Naive thymus-derived CD4-positive, alpha-beta T cell (primary cell): ENCODE measurements around the gene POGK. TPM values are rescaled to one million over a fixed set of nuclear protein-coding genes. Genes with fewer than 3 reads are reported as not detected.
"Not testable (repeated sequence)": the region's sequence is repeated elsewhere in the genome, so short reads cannot be mapped to it uniquely, and the experiment has no call there.

Source experiments
- ATAC-seq: fragments of 150-1000 bp; cut with Tn5 transposase; 2 replicates; pipeline ENCODE4 v1.10.0; 2021; ENCODE audit warnings: mild to moderate bottlenecking, moderate library complexity
- CTCF ChIA-PET: fragments of 350-600 bp; sonication (Branson Sonifier 250); formaldehyde crosslinking; loops from one replicate; lab custom pipeline; 2021; ENCODE audit warnings: antibody characterized with exemption; lab: Charles Lee
- POLR2A ChIA-PET: fragments of 350-600 bp; sonication (Branson Sonifier 250); formaldehyde crosslinking; loops from one replicate; lab custom pipeline; 2021; ENCODE audit warnings: antibody characterized with exemption, inconsistent platforms; lab: Charles Lee
- DNase-seq, 9 donors: peaks; one replicate each; pipeline versions ENCODE4 v3.0.0 to v3.0.0-alpha.2; 2020 to 2022; ENCODE audit warnings: mixed read lengths in 1 of 9
- H3K27ac ChIP-seq: one replicate; pipeline ENCODE4 v1.7.0; 2013; ENCODE audit warnings: mild to moderate bottlenecking, low read depth, low read length, moderate library complexity
- H3K27me3 ChIP-seq, 2 donors: one replicate each; pipeline ENCODE4 v1.7.0; 2013; ENCODE audit warnings: low read length in 2 of 2, mild to moderate bottlenecking in 2 of 2, moderate library complexity in 2 of 2; ENCODE audit not compliant: control insufficient read depth in 2 of 2, insufficient read depth in 2 of 2
- H3K36me3 ChIP-seq, 3 experiments: 1 replicate in 2 of 3; 2 replicates in 1 of 3; pipeline ENCODE4 v1.7.0; 2013; ENCODE audit warnings: low read length in 3 of 3, mild to moderate bottlenecking in 3 of 3, moderate library complexity in 1 of 3; ENCODE audit not compliant: insufficient read depth in 3 of 3, control insufficient read depth in 2 of 3
- H3K4me1 ChIP-seq, 2 donors: one replicate each; pipeline ENCODE4 v1.7.0; 2013; ENCODE audit warnings: low read length in 2 of 2, mild to moderate bottlenecking in 2 of 2, moderate library complexity in 1 of 2; ENCODE audit not compliant: control insufficient read depth in 2 of 2, insufficient read depth in 2 of 2
- H3K4me3 ChIP-seq: 2 replicates; pipeline ENCODE4 v1.7.0; 2013; ENCODE audit warnings: mild to moderate bottlenecking, low read length
- H3K9me3 ChIP-seq, 3 experiments: 1 replicate in 2 of 3; 2 replicates in 1 of 3; pipeline ENCODE4 v1.7.0; 2013; ENCODE audit warnings: low read length in 3 of 3; ENCODE audit not compliant: control insufficient read depth in 2 of 3
- H3K27ac Mint-ChIP-seq, 9 donors: one replicate each; pipeline ENCODE4 v1.8.0; 2020 to 2022; ENCODE audit warnings: mixed read lengths in 9 of 9, mild to moderate bottlenecking in 8 of 9, moderate library complexity in 5 of 9, inconsistent platforms in 2 of 9
- H3K27me3 Mint-ChIP-seq, 5 donors: one replicate each; pipeline ENCODE4 v1.8.0; 2021 to 2022; ENCODE audit warnings: mixed read lengths in 5 of 5, mild to moderate bottlenecking in 1 of 5
- H3K36me3 Mint-ChIP-seq, 5 donors: one replicate each; pipeline ENCODE4 v1.8.0; 2020 to 2022; ENCODE audit warnings: mixed read lengths in 5 of 5, mild to moderate bottlenecking in 3 of 5, inconsistent platforms in 1 of 5
- H3K4me1 Mint-ChIP-seq, 7 donors: one replicate each; pipeline ENCODE4 v1.8.0; 2020 to 2022; ENCODE audit warnings: mixed read lengths in 7 of 7, mild to moderate bottlenecking in 3 of 7, inconsistent platforms in 1 of 7
- H3K4me3 Mint-ChIP-seq, 10 donors: one replicate each; pipeline ENCODE4 v1.8.0; 2020 to 2022; ENCODE audit warnings: mild to moderate bottlenecking in 10 of 10, mixed read lengths in 10 of 10, moderate library complexity in 6 of 10, inconsistent platforms in 2 of 10
- H3K9me3 Mint-ChIP-seq, 11 donors: one replicate each; pipeline ENCODE4 v1.8.0; 2020 to 2022; ENCODE audit warnings: mixed read lengths in 11 of 11, mild to moderate bottlenecking in 4 of 11, inconsistent platforms in 1 of 11, moderate library complexity in 1 of 11
- intact Hi-C, 2 donors: fragments of 100-400 bp; cut with micrococcal nuclease; formaldehyde crosslinking; loops; one replicate each; pipeline ENCODE4 v1.15.1; 2023
- polyA plus RNA-seq, 2 donors: library from polyadenylated mRNA; unstranded; fragments of 300-500 nt; fragmentation: Illumina TruSeq; gene quantifications; one replicate each; pipeline ENCODE4 v1.2.3, GENCODE V29; 2021
- total RNA-seq, 6 experiments: library from RNA in 5 of 6; stranded (reverse) in 5 of 6; gene quantifications; 1 replicate in 5 of 6; 2 replicates in 1 of 6; pipeline ENCODE4 v1.2.3 and lab custom pipeline; 2021 to 2026

Gene POGK
- total and polyA plus RNA-seq, 7 experiments from 2014 or later: 14.4 to 38.7 (median 26.5) TPM

DNA sequence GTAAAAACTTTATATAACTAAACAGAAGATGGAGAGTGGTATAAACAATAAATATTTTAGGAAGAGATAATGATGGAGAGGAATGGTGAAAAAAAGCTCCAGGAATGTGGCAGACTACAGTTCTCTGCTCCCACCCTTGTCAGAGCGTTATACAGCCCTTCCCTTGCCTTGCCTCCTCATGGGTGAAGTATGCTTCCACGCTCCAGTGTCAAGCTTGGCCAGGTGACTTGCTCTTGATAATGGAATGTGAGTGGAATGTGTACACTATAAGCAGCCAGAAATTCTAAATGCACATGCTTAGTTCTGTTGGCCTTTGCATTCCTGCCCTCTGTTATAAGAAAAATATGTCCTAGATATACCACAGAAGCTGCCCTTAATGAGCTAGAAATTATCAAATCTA, 24.7 kb upstream of the POGK start:
- Histone ChIP-seq H3K27me3 (no peaks in the 10 kb centered on the region), H3K27ac (no peak overlapping the region), H3K4me3 (no peak overlapping the region), H3K4me1 (no peaks in the 10 kb centered on the region), H3K9me3 (peaks cover 0 to 3% (median 0%) of the 10 kb centered on the region in 3 experiments), H3K36me3 (no peaks in the 10 kb centered on the region)
- intact Hi-C loops: no loop called here
- ATAC-seq (no peak), DNase-seq (no peak)
- no peak overlapping the region for H3K27ac Mint-ChIP-seq
- no peak overlapping the region for H3K4me3 Mint-ChIP-seq
- peaks cover 0 to 12% (median 0%) of the 10 kb centered on the region in 5 donors for H3K36me3 Mint-ChIP-seq
- POLR2A ChIA-PET: no interaction called here
- peaks cover 0 to 16% (median 6%) of the 10 kb centered on the region in 11 donors for H3K9me3 Mint-ChIP-seq
- H3K27me3 Mint-ChIP-seq: peaks cover 9 to 30% (median 14%) of the 10 kb centered on the region in 5 donors
- no peaks in the 10 kb centered on the region for H3K4me1 Mint-ChIP-seq
- CTCF ChIA-PET: interaction anchor here (0.7 kb wide), 1 partner anchor 10 kb away, joined by 3 read pairs; no protein-coding TSS in a partner anchor

DNA sequence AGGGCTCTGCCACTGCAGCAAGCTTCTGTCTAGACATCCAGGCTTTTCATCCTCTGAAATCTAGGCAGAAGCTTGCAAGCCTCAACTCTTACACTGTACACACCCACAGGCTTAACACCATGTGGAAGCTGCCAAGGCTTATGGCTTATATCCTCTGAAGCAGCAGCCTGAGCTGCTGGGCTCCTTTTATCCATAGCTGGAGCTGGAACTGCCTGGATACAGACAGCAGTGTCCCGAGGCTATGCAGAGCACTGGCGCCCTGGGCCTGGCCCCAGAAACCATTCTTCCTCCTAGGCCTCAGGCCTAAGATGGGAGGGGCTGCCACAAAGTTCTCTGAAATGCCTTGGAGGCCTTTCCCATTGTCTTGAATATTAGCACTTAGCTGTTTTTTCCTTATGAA, 19.3 kb upstream of the POGK start:
- Histone ChIP-seq H3K27me3 (no peaks in the 10 kb centered on the region), H3K27ac (no peak overlapping the region), H3K4me1 (no peaks in the 10 kb centered on the region), H3K9me3 (peaks cover 0 to 11% (median 0%) of the 10 kb centered on the region in 3 experiments), H3K4me3 (no peak overlapping the region), H3K36me3 (no peaks in the 10 kb centered on the region)
- Mint-ChIP-seq H3K27ac (no peak overlapping the region), H3K4me1 (no peaks in the 10 kb centered on the region), H3K27me3 (peaks cover 0 to 17% (median 10%) of the 10 kb centered on the region in 5 donors), H3K4me3 (no peak overlapping the region), H3K36me3 (peaks cover 2 to 19% (median 6%) of the 10 kb centered on the region in 5 donors), H3K9me3 (peaks cover 0 to 35% (median 19%) of the 10 kb centered on the region in 11 donors)
- POLR2A ChIA-PET: no interaction called here
- DNase-seq (no peak), ATAC-seq (no peak)
- CTCF ChIA-PET: no interaction called here
- intact Hi-C loops: no loop called here

DNA sequence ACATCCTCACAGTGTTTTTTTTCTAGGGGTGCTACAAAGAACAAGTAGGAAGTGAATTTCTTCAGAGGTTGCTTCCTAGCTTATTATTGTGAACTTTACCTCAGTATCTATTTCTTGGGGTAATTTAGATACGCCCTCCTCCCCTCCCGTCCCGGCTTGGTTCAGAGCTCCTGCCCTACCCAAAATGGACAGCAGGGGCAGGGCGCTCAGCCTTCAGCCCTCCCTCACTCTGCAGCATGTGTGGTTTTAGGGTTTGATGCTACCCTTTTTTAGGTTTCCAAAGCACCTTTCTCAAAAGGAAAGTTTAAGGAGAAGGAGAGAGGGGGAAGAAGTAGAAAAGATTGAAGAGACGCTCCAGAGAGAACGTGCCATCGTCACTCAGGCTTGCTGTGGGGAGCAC, 16.9 kb upstream of the POGK start:
- DNase-seq: no peak
- no peaks in the 10 kb centered on the region for H3K4me1 Mint-ChIP-seq
- H3K27ac Mint-ChIP-seq: no peak overlapping the region
- Histone ChIP-seq H3K36me3 (no peaks in the 10 kb centered on the region), H3K4me3 (no peak overlapping the region), H3K27me3 (no peaks in the 10 kb centered on the region), H3K27ac (no peak overlapping the region), H3K4me1 (no peaks in the 10 kb centered on the region), H3K9me3 (peaks cover 0 to 11% (median 0%) of the 10 kb centered on the region in 3 experiments)
- no peak overlapping the region for H3K4me3 Mint-ChIP-seq
- POLR2A ChIA-PET: no interaction called here
- no peak for ATAC-seq
- intact Hi-C loops: no loop called here
- peaks cover 0 to 30% (median 7%) of the 10 kb centered on the region in 5 donors for H3K27me3 Mint-ChIP-seq
- H3K9me3 Mint-ChIP-seq: peaks cover 8 to 43% (median 21%) of the 10 kb centered on the region in 11 donors
- H3K36me3 Mint-ChIP-seq: peaks cover 2 to 19% (median 6%) of the 10 kb centered on the region in 5 donors
- CTCF ChIA-PET: interaction anchor here (0.6 kb wide), 1 partner anchor 83 kb away, joined by 3 read pairs; no protein-coding TSS in a partner anchor

DNA sequence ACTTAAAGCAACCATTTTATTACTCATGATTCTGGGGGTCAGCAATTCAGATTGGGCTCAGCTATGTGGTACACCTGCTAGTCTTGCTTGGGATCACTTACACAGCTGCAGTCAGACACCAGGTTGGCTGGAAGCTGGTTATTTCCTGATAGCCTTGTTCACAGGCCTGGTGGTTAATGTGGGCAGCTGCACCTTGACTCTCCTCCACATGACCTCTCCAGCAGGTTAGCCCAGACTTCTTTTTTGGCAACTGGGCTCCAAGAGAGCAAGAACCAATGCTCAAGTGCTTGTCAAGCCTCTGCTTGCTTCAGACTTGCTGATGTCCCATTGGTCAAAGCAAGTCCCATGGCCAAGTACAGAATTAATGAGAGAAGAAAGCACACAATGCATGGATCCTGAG, 11.8 kb upstream of the POGK start:
- POLR2A ChIA-PET: no interaction called here
- Histone ChIP-seq H3K27ac (no peak overlapping the region), H3K36me3 (no peaks in the 10 kb centered on the region), H3K4me1 (no peaks in the 10 kb centered on the region), H3K27me3 (no peaks in the 10 kb centered on the region), H3K9me3 (peaks cover 0 to 15% (median 0%) of the 10 kb centered on the region in 3 experiments), H3K4me3 (no peak overlapping the region)
- no peak overlapping the region for H3K27ac Mint-ChIP-seq
- peaks cover 3 to 19% (median 4%) of the 10 kb centered on the region in 5 donors for H3K36me3 Mint-ChIP-seq
- no peak overlapping the region for H3K4me3 Mint-ChIP-seq
- intact Hi-C loops: no loop called here
- peaks cover 4 to 41% (median 14%) of the 10 kb centered on the region in 5 donors for H3K27me3 Mint-ChIP-seq
- CTCF ChIA-PET: interaction anchor here (0.6 kb wide), 1 partner anchor 232 kb away, joined by 3 read pairs; no protein-coding TSS in a partner anchor
- DNase-seq (no peak), ATAC-seq (no peak)
- no peaks in the 10 kb centered on the region for H3K4me1 Mint-ChIP-seq
- H3K9me3 Mint-ChIP-seq: peaks cover 7 to 45% (median 27%) of the 10 kb centered on the region in 11 donors

DNA sequence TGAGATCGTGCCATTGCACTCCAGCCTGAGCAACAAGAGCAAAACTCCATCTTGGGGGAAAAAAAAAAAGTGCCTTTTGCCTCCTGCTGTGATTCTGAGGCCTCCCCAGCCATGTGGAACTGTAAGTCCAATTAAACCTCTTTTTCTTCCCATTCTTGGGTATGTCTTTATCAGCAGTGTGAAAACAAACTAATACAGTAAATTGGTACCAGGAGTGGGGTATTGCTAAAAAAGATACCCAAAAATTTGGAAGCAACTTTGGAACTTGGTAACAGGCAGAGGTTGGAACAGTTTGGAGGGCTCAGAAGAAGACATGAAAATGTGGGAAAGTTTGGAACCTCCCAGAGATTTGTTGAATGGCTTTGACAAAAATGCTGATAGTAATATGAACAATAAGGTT, 9.5 kb upstream of the POGK start:
- H3K9me3 Mint-ChIP-seq: peaks cover 7 to 45% (median 27%) of the 10 kb centered on the region in 11 donors
- H3K9me3 ChIP-seq: peaks cover 0 to 15% (median 0%) of the 10 kb centered on the region in 3 experiments

DNA sequence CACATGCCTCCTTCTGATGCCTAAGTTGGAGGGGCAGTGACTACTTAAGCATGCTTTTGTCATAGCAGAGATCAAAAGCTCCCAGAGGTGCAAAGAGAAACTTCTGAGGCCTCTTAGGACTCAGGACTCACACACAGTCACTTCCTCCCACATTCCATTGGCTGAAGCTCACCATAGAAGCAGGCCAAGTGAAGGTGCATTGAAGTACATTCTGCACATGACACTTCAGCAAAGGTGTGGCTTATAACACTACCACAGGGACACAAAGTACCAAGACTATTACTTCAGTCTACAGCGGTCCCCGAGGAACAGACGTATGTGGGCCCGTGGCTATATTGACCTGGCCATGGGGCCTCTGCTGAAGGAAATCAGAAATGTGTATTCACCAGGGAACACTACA, 2.5 kb upstream of the POGK start:
- intact Hi-C loops: loop anchor here in 1 of 2 donors (5.0 to 10.0 kb wide), 2 partner anchors 1098 to 1204 kb away; partner anchors contain the start of genes DCAF6, MGST3 and MPC2
- Mint-ChIP-seq H3K4me1 (peaks cover 18 to 33% (median 29%) of the 10 kb centered on the region in 7 donors), H3K27me3 (peaks cover 2 to 9% (median 5%) of the 10 kb centered on the region in 5 donors), H3K27ac (peak overlapping the region in 1 of 9 donors; percentile 92), H3K36me3 (peaks cover 0 to 12% (median 9%) of the 10 kb centered on the region in 5 donors), H3K9me3 (peaks cover 0 to 5% (median 0%) of the 10 kb centered on the region in 11 donors), H3K4me3 (peak overlapping the region in 1 of 10 donors; percentile 42)
- Histone ChIP-seq H3K27me3 (no peaks in the 10 kb centered on the region), H3K4me1 (peaks cover 13 to 21% of the 10 kb centered on the region in 2 donors), H3K9me3 (no peaks in the 10 kb centered on the region), H3K4me3 (no peak overlapping the region), H3K27ac (no peak overlapping the region), H3K36me3 (peaks cover 0 to 11% (median 0%) of the 10 kb centered on the region in 3 experiments)
- POLR2A ChIA-PET: no interaction called here
- CTCF ChIA-PET: interaction anchor here (0.8 kb wide), 1 partner anchor 9 kb away, joined by 3 read pairs; no protein-coding TSS in a partner anchor
- DNase-seq: no peak
- ATAC-seq: no peak

More for the DNA sequence above, 9.5 kb upstream of the POGK start:
- H3K4me1 ChIP-seq, H3K36me3 ChIP-seq, H3K4me1 Mint-ChIP-seq, CTCF ChIA-PET, H3K27ac ChIP-seq, H3K27ac Mint-ChIP-seq, H3K4me3 Mint-ChIP-seq, POLR2A ChIA-PET, H3K27me3 ChIP-seq, DNase-seq, H3K4me3 ChIP-seq, ATAC-seq: not testable (repeated sequence)
- Mint-ChIP-seq H3K36me3 (peaks cover 3 to 19% (median 4%) of the 10 kb centered on the region in 5 donors), H3K27me3 (peaks cover 4 to 32% (median 15%) of the 10 kb centered on the region in 5 donors)
- intact Hi-C loops: loop anchor here in 1 of 2 donors (10.0 kb wide), 1 partner anchor 1105 kb away; the partner anchor contains the start of genes DCAF6 and MPC2
